Measurements from ENCODE around the gene ANO8.

DNA sequence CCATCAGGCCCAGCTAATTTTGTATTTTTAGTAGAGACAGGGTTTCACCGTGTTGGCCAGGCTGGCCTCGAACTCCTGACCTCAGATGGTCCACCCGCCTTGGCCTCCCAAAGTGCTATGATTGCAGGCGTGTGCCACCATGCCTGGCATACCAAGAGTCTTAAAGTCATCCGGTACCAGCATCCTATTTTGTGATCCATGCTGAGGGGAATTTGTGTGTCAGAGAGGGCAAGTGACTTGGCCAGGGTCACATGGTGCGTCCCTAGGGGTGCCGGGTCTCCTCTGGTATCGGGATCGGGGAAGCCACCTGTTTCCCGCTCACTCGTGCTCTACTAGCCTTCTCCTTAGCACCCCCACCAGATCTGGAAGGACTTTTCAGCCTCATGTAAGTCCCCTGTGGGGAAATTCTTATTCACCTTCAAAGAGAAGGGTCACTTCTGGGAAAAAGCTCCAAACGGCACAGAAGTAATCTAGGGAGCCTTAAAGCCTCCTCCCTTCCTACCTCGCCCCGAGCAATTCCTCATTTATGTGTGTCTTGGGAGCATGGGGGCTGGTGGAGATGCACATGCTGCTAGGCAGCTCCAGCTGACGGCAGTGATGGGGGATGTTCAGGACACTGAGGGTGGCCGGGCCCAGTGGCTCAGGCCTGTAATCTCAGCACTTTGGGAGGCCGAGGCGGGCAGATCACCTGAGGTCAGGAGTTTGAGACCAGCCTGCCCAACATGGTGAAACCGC lies 59.0 kb downstream of the ANO8 start:
- TF ChIP-seq, protein P1, sequence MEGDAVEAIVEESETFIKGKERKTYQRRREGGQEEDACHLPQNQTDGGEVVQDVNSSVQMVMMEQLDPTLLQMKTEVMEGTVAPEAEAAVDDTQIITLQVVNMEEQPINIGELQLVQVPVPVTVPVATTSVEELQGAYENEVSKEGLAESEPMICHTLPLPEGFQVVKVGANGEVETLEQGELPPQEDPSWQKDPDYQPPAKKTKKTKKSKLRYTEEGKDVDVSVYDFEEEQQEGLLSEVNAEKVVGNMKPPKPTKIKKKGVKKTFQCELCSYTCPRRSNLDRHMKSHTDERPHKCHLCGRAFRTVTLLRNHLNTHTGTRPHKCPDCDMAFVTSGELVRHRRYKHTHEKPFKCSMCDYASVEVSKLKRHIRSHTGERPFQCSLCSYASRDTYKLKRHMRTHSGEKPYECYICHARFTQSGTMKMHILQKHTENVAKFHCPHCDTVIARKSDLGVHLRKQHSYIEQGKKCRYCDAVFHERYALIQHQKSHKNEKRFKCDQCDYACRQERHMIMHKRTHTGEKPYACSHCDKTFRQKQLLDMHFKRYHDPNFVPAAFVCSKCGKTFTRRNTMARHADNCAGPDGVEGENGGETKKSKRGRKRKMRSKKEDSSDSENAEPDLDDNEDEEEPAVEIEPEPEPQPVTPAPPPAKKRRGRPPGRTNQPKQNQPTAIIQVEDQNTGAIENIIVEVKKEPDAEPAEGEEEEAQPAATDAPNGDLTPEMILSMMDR (IDR thresholded peaks at IDR 0.05): no peak
- TF ChIP-seq POLR2A (IDR thresholded peaks at IDR 0.05): no peak

Measured in adrenal gland (tissue), 5 donors.